Limb (tissue), 2 donors: Measurements from ENCODE around the gene MEPCE.

Source experiments
- DNase-seq, 2 donors: peaks; one replicate each; pipeline ENCODE4 v3.0.0-alpha.2; 2016; ENCODE audit errors: extremely low spot score in 2 of 2

Gene MEPCE

DNA sequence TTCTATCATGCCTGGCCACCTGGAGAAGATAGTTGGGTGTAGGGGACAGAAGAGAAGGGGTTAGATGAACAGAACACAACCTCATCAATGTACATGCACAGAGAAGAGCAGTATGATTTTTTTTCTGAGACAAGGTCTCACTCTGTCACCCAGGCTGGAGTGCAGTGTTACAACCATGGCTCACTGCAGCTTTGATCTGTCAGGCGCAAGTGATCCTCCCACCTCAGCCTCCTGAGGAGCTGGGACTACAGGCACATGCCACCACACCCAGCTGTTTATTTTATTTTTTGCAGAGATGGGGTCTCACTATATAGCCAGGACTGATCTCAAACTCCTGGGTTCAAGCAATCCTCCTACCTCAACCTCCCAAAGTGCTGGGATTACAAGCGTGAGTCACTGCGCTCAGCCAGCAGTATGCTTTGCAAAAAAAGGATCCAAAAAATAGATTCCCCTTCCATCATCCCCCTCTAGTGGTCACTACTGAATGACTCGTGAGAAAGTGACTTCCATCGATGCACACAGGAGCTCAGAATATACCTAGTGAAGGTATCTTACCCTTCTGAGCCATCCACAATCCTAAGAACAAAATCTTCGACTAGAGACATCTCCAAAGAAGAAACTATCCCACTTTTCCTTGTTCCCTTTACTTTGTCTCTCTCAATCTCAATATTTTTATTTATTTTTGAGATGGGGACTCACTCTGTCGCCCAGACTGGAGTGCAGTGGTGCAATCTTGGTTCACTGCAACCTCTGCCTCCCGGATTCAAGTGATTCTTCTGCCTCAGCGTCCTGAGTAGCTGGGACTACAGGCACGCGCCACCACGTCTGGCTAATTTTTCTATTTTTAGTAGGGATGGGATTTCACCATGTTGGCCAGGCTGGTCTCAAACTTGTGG is 22.1 kb upstream of the MEPCE start:
- peak in 1 of 2 donors; percentile 34 for DNase-seq

DNA sequence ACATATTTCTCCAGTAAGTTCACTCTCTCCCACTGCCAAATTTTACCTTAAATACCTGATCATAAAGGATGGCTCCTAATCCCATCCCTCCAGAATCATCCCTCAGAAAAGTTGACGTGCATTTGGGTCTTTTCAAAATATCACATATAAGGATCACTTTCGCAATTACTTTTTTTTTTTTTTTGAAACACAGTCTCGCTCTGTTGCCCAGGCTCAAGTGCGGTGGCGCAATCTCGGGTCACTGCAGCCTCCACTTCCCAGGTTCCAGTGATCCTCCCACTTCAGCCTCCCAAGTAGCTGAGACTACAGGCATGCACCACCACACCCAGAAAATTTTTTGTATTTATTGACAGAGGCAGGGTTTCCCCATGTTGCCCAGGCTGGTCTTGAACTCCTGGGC is 18.5 kb upstream of the MEPCE start:
- no peak for DNase-seq

DNA sequence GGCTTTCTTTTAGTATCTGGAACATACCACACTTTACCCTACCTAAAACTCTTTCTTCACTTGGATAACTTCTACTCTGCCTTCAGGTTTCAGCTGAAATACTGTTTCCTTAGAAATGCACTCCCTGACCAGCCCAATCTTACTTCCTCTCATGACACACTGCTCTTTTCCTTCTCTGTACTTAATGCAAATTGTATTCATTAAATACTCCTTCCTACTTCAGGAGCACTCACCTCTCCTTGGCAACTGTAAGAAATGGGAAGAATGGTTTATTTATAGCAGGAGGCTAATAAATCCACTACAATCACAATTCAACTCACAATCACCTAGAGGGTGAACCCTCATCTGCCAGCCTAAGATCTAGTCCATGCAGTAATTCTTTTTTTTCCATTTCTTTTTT is 16.3 kb upstream of the MEPCE start:
- DNase-seq = no peak

DNA sequence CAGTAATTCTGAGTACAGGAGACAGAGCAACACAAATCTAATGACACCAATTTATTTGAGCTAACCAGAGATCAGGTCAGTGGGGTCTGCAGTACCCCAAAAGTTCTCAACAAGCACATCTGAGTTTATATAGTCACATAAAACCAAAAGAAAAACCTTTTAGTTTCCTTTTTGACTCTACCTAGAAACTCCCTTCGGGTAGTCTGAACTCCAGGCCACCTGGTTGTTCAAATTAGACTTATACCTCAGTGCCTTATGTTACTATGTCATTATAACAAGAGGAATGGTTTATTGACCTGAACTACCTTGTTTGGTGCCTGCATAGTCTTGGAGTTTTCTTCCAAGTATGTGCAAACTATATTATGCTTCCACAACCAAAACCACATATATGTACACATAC is 15.7 kb upstream of the MEPCE start:
- no peak for DNase-seq

DNA sequence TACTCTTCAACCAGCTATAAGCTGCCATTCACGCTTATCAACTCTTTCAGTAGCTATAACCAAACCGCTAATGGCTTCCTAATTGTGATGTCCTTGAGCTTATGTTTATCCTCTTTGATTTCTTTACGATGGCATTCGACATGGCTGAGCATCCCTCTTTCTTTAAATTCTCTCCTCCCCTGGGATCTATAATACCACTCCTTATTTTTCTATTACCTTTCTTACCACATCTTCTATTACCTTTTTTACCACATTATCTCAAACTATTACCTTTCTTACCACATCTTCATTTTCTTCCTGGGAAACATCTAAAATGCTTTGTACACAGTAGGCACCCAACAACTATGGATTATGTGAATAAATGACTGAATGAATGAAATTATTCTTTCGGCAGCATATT is 14.2 kb upstream of the MEPCE start:
- DNase-seq = no peak

DNA sequence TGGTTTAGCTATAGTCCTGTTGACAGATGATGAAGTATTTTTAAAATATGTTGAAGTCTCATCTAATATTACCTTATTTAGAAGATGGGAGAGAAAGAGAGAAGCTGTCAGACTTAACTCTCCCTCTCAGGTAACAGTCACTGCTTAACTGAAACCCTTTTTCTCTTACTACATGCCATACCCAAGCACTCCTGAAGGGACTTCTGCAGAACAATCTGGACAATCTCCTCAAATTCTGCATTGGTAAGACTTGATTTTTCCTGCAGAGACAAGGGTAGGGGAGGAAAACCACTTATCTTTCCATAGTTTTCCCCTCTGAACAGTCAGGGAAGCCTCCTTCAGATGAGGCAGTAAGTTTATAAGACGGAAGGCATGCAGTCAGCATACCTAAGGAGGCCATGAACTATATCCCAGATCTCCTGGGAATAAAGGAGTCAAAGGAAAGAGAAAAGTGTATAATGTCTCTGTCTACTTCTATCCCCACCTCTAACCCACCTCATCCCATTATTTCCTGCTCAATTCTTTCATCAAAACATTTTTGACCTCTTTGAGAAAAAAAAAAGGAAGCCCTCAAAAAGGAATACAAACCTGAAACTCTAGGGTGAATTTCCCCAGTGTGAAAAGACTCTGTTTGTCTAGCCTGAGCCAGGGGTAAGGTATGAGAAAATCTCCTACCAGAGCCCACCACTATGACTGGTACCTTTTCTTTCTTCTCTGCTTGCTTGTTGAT is 10.5 kb upstream of the MEPCE start:
- no peak for DNase-seq

DNA sequence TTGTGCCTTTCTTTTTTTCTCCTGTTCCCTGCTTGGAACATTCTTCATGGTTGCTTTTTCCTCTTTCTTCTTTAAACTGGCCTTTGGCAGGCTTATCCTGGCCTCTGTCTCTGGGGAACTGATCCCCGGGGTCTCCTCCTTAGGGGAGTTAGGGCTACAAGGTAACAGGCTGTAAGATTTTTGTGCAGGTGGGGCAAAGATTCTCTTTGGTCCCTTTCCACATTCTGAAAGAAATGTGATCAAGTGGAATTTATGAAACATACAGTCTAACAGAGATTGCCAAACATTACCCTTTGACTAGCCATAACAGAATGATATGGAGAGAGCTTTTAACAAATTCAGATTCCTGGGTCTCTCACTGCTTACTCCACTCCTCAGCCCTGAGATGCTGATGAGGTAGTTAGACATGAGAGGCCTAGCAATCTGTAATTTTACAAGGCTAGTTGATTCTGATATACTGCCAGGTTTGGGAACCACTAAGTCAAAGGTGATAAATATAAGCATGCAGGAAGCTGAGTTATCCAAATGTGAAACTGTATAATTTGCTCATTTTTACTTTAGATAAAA is 9.9 kb upstream of the MEPCE start:
- DNase-seq = no peak

DNA sequence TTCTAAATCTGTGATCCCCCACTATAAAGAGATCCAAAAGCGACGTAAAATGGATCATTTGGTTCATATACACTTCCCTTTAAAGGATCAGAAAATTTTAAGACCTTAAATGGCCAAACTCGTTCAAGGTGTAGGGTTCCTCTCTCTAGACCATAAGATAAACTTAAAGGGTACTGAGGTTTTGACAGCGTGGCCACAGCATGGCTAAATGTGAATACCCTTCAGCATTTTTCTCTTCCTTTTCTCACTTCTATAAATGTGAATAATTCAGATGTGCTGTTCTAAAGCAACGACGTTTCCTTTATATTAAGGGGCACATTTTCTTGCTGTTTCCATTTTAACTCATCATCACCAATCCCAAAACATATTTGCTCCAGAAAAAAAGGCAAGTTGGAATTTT is 6.3 kb upstream of the MEPCE start:
- DNase-seq = no peak

DNA sequence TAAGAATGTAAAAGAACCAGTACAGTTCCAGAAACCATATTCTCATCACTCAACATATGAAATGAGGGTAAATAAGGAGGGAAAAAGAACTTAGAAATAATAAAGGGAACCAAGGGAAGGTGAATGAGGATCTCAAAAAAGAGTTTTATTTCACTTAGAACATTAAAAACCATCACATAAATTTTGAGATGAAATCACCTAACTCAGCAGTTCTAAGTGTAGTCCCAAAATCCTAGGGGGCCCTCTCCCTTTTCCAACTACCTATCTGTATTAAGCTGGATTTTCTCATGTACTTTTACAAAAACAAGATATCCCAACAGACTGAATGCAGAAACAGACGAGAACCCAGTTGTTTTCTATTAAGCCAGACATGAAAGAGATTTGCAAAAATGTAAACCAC is 4.3 kb upstream of the MEPCE start:
- no peak for DNase-seq

DNA sequence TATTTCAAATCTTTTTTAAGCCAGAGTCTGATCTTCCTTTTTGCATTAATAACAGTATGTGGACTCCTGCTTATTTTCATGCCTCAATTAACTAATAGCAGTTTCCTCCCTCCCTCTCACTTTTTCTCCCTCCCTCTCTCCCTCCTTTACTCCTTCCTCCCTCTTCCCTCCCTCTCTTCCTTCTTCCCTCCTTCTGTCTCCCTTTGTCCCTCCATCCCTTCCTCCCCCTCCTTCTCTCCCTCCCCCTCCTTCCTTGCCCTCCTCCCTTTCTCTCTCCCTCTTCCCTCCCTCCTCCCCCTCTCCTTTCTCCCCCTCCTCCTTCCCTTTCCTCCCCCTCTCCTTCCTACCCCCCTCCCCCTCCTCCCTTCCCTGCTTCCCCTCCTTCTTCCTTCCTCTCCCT is 3.1 kb upstream of the MEPCE start:
- DNase-seq = no peak

DNA sequence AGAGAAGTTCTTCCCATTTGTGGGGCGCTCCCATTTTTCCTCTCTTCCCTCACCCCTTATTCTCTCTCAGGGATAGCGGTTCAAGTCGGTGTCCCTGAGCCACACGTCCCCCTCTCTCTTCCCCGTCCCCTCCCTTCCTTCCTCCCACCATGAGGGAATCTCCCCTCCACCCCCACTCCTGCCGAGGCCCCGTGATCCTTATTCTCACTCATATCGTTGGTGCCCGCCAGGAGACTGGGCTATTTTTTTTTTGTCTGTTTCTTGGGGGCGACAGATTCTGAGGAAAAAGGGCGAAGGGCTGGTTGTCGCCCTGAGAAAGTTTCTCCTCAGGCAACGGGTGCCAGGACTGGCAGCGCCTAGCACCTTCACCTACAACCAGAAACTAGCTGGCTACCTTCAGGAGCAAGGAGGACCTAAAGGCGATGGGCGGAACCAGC is 1.9 kb upstream of the MEPCE start:
- DNase-seq = no peak

DNA sequence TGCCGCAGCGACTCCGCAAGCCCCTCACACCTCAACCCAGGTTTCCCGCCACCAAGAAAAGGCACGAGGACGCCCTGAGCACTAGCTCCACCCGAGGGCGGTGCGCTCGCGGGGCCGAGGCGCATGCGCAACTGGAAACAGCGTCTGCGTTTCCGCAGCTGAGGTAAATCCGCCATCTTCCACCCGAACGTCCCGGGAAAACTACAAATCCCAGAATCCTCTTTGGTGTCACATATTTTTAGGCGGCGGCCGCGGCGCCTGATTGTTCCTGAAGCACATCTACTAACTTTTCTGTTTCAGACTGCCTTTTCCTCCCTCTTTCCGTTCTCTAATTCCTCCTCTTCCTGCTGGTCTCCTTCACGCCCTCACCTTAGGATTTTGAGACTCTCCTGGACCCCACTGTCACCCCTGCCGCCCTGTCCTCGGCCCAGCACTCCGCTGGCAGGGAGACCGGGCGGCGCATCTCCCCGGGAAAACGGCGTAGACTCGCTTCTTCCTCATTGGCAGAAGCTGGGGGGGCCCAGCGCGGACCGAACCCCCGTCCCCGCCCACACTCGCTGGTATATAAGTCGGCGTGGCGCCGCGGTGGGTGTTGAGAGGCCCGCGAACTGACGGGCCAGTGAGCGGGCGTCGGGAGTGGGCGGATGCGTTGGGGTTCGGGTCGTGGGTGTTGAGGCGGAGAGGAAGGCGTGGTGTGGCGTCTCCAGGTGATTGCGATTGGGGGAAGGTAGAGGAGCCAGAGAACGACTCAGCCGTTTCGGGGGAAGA is 1.2 kb upstream of the MEPCE start, which contains the start of gene ZCWPW1:
Gene ZCWPW1, minus strand, starts transcription at position 505 of the 768 bp plus-strand sequence. CDS start 8,054 bp downstream, outside the sequence.
- peak; percentile 96 for DNase-seq

DNA sequence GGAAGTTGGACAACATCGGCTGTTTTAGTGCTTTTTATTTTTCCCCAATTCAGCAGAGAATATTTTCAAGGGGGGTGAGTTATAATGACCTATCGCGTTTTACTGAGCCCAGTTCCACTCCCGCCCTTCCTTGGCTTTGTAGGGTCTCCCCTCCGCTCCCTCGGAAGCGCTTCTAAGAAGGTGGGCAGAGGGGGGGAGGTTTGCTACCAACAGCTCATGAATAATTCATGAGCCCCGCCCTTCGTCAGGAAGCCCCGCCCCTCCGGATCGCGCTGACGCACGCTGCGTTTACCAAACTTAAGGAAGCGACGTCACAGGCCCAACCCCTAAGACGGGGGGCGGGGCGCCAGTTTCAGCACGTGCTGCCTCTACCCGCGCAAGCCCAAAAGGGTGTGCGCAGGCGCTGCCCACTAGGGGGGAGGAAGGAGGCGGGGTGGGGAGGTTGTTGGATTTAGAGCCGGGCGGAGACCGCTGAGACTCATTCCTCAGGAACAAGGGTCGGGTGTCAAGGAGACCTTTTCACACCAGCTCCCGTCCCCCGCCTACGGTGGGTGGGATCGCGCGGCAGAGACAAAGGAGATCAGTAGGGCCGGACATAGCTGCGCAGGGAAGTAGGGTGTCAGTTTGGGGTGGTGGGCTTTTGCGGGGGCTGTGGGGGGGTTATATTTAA is 529 bp upstream of the MEPCE start:
- peak; percentile 100 for DNase-seq

DNA sequence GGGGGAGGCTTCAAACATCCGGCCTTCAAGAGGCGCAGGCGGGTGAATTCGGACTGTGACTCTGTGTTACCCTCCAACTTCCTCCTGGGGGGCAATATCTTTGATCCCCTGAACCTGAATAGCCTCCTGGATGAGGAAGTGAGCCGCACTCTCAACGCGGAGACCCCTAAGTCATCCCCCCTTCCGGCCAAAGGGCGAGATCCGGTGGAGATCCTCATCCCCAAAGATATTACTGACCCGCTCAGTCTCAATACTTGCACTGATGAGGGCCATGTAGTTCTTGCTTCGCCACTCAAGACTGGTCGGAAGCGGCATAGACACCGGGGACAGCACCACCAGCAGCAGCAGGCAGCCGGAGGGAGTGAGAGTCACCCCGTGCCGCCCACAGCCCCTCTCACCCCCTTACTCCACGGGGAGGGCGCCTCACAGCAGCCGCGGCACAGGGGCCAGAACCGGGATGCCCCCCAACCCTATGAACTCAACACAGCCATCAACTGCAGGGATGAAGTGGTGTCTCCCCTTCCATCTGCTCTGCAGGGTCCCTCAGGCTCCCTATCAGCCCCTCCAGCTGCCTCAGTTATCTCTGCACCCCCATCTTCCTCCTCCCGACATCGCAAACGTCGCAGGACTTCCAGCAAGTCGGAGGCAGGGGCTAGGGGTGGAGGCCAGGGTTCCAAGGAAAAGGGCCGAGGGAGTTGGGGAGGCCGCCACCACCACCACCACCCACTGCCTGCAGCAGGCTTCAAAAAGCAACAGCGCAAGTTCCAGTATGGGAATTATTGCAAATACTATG is 1.1 kb downstream of the MEPCE start:
- DNase-seq = no peak

DNA sequence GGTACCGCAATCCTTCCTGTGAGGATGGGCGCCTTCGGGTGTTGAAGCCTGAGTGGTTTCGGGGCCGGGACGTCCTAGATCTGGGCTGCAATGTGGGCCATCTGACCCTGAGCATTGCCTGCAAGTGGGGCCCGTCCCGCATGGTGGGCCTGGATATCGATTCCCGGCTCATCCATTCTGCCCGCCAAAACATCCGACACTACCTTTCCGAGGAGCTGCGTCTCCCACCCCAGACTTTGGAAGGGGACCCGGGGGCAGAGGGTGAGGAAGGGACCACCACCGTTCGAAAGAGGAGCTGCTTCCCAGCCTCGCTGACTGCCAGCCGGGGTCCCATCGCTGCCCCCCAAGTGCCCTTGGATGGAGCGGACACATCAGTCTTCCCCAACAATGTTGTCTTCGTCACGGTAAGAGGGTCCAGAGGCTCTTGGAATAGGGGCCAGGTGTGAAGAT is 1.7 kb downstream of the MEPCE start:
- no peak for DNase-seq

DNA sequence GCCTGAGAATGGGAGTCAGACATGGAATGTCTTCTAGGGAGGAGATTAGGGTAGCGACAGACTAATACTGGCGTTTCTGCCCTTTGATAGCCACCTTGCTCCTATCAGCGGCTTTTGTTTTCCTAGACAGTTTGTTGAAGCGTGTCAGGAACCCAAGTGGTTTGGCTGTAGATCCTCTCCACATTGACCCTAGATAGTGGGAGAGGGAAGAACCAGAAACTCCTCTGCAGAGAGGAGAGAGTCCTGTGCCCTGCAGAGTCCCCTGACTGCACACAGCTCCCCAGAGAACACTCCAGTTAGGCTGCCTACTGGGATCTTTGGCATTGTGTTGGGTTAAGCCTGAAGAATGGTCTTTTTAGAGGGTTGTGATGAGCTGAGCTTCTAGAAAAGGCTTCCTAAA is 2.4 kb downstream of the MEPCE start:
- no peak for DNase-seq

DNA sequence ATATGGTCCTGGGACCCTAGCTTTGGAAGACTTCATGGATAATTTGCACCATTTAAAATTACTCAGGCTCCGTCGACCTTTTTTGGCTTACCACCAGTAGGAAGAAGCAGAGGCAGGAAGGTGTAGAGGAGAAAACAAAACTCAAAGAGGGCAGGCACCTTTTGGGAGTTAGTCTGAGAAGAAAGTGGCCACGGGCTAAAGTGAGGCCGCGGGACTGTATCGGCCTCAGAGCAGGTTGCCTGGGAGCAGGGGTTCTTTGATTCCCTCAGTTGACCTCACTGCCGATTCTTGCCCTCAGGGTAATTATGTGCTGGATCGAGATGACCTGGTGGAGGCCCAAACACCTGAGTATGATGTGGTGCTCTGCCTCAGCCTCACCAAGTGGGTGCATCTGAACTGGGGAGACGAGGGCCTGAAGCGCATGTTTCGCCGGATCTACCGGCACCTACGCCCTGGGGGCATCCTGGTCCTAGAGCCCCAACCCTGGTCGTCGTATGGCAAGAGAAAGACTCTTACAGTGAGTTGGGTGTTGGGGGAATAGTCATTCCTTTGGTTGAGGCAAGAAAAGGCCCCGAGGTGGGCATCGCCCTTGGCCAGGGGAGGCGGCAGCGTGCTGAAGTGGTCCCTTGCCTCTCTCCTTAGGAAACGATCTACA is 3.1 kb downstream of the MEPCE start:
- DNase-seq = no peak

DNA sequence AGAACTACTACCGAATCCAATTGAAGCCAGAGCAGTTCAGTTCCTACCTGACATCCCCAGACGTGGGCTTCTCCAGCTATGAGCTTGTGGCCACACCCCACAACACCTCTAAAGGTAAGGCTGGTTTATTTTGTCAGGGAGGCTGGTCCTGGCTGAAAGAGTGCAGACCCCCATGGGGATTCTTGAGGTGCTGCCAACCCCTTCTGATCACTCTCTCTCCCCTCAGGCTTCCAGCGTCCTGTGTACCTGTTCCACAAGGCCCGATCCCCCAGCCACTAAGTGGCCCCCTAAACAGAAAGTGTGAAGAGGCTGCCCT is 3.6 kb downstream of the MEPCE start:
- no peak for DNase-seq

DNA sequence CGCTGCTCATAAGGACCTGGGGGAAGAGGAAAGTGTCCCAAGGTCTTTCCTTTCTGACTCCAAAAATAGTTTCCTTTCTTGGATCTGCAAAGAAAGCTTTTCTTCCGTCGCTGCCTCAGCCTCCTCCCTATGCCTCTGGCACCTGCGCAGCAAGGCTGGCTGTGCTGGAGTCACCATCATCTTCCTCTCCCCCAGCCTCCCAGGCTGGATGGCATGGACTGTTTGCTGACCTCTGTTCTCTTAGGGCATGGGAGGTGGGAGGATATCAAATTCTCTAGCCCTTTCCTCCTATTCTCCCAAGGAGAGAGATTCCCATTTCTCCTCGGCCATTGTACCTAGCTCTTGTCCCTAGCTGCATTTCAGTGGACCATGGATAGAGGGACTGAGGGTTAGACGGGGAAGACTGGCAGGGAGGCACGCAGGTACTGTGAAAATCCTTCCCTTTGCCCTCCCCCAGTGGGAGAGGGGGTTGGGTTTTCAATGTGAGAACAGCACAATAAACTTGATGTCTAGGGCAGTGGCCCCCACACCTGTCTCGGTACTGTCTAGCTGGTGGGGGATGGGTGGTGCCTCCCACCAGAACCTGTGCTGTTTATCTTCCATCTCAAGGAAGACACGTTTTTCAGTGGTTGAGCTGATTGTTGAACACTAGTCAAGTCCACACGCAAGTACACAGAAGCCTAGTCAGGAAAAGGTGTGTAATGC is 4.1 kb downstream of the MEPCE start:
- no peak for DNase-seq
